Neural progenitor cell (in vitro differentiated cells): Measurements from ENCODE around the gene PTPRN2. TPM values are rescaled to one million over a fixed set of nuclear protein-coding genes. Genes with fewer than 3 reads are reported as not detected.

Experiments used
- DNase-seq: peaks from one replicate; pipeline ENCODE4 v3.0.0-alpha.2; 2016; ENCODE audit warnings: low spot score
- H2AFZ ChIP-seq: fragments of 200-600 bp; sonication (generic); replicated peaks from 2 replicates; pipeline ENCODE4 v1.6.1; 2016; ENCODE audit warnings: antibody characterized with exemption
- H3F3A ChIP-seq: fragments of 200-600 bp; sonication (generic); 2 replicates; pipeline ENCODE4 v1.6.1; 2016; ENCODE audit warnings: antibody characterized with exemption, low read depth
- H3K27ac ChIP-seq: fragments of 200-600 bp; sonication (generic); 2 replicates; pipeline ENCODE4 v1.5.1; 2016; ENCODE audit warnings: mild to moderate bottlenecking
- H3K27me3 ChIP-seq: fragments of 200-600 bp; sonication (generic); 2 replicates; pipeline ENCODE4 v1.6.1; 2016; ENCODE audit warnings: mild to moderate bottlenecking, moderate library complexity
- H3K36me3 ChIP-seq: fragments of 200-600 bp; sonication (generic); 2 replicates; pipeline ENCODE4 v1.5.1; 2016
- H3K4me1 ChIP-seq: fragments of 200-600 bp; sonication (generic); 2 replicates; pipeline ENCODE4 v1.6.1; 2016; ENCODE audit warnings: mixed run types
- H3K4me2 ChIP-seq: fragments of 200-600 bp; sonication (generic); 2 replicates; pipeline ENCODE4 v1.6.1; 2016
- H3K4me3 ChIP-seq: fragments of 200-600 bp; sonication (generic); 2 replicates; pipeline ENCODE4 v1.5.1; 2016
- H3K79me2 ChIP-seq: fragments of 200-600 bp; sonication (generic); 2 replicates; pipeline ENCODE4 v1.6.1; 2016; ENCODE audit warnings: low read depth
- H3K9ac ChIP-seq: fragments of 200-600 bp; sonication (generic); 2 replicates; pipeline ENCODE4 v1.6.1; 2016
- H3K9me3 ChIP-seq: fragments of 200-600 bp; sonication (generic); 2 replicates; pipeline ENCODE4 v1.5.1; 2016; ENCODE audit warnings: low read depth
- H4K20me1 ChIP-seq: fragments of 200-600 bp; sonication (generic); 2 replicates; pipeline ENCODE4 v1.6.1; 2016; ENCODE audit warnings: low read depth
- H3K27ac Mint-ChIP-seq: 3 replicates; pipeline ENCODE4 v1.8.0; 2021; ENCODE audit warnings: mixed read lengths
- H3K27me3 Mint-ChIP-seq: 2 replicates; pipeline ENCODE4 v1.8.0; 2022; ENCODE audit warnings: low read depth, mild to moderate bottlenecking, inconsistent platforms, moderate library complexity, mixed read lengths; ENCODE audit not compliant: insufficient read depth
- H3K36me3 Mint-ChIP-seq: 3 replicates; pipeline ENCODE4 v1.8.0; 2021; ENCODE audit warnings: mixed read lengths
- H3K4me1 Mint-ChIP-seq: 3 replicates; pipeline ENCODE4 v1.8.0; 2021; ENCODE audit warnings: mixed read lengths
- H3K4me3 Mint-ChIP-seq: 3 replicates; pipeline ENCODE4 v1.8.0; 2021; ENCODE audit warnings: mild to moderate bottlenecking, moderate library complexity, mixed read lengths
- H3K9me3 Mint-ChIP-seq: 3 replicates; pipeline ENCODE4 v1.8.0; 2020; ENCODE audit warnings: mixed read lengths
- CTCF ChIP-seq: fragments of 200-600 bp; sonication (generic); IDR thresholded peaks from 2 replicates; pipeline ENCODE4 v1.5.1; 2017; ENCODE audit warnings: antibody characterized with exemption, mild to moderate bottlenecking
- EZH2 ChIP-seq: fragments of 200-600 bp; sonication (generic); IDR thresholded peaks from 2 replicates; pipeline ENCODE4 v1.6.1; 2017; ENCODE audit warnings: antibody characterized with exemption, mild to moderate bottlenecking, moderate library complexity
- EZH2phosphoT487 ChIP-seq: fragments of 200-600 bp; sonication (generic); IDR thresholded peaks from 2 replicates; pipeline ENCODE4 v1.6.1; 2017; ENCODE audit warnings: antibody characterized with exemption
- total RNA-seq: library from RNA; depleted of rRNA; stranded (reverse); fragments of >200 nt; gene quantifications from 2 replicates; pipeline ENCODE4 v1.2.3, GENCODE V29; 2015; ENCODE audit warnings: low replicate concordance

Gene PTPRN2
- total RNA-seq, 1 donor from 2014 or later, result 3.0 TPM

DNA sequence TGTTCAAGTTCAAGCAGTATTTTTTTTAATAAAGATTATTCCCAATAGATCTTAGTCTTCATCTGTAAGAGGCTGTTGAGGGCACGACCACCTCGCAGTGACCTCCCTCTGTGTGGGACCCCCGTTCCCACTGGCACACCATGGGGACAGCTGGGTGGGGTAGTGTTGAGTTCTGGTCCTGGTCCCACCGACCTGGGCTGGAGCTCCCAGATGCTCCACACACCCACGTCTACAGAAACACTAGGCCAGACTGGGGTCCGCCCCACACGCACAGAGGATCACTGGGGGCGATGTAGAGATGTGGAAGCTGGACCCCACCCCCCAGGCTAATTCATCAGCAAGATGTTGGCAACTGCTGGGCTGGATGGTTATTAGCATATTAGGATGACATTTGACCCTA lies 623.6 kb downstream of the PTPRN2 start:
- no peaks in the 10 kb centered on the region for H3K4me1 Mint-ChIP-seq

DNA sequence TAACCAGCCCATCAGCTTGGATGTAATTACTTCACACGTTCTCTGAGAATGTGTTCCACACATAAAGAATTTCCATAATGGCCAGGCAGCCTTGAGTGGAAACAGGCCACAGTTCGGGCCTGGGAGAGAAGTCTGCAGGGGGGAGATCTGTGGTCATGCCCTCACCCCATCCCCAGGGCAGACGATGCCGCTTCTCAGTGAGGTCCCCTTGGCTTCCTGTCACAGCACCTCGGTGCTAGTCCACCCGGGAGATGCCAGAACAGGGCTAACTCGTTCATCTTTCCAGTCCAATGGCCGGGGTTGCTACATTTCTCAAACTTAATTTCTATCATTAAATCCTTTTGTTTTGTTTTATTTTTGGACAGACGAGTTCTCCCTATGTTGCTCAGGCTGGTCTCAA lies 624.1 kb downstream of the PTPRN2 start:
- H3K4me1 ChIP-seq, result peaks cover 4% of the 10 kb centered on the region
- no peak for DNase-seq
- no peaks in the 10 kb centered on the region for H4K20me1 ChIP-seq
- H3K36me3 ChIP-seq, result no peaks in the 10 kb centered on the region
- H3K9me3 ChIP-seq, result peaks cover 6% of the 10 kb centered on the region
- no peaks in the 10 kb centered on the region for H3K27me3 Mint-ChIP-seq
- no peaks in the 10 kb centered on the region for H3F3A ChIP-seq
- no peaks in the 10 kb centered on the region for H3K79me2 ChIP-seq
- TF ChIP-seq EZH2, result no peak
- no peak for TF ChIP-seq CTCF
- no peak for TF ChIP-seq EZH2phosphoT487
- H3K27ac ChIP-seq, result no peak overlapping the region
- H3K36me3 Mint-ChIP-seq, result no peaks in the 10 kb centered on the region
- no peak overlapping the region for H3K27ac Mint-ChIP-seq
- no peaks in the 10 kb centered on the region for H3K4me1 Mint-ChIP-seq
- no peak overlapping the region for H2AFZ ChIP-seq
- H3K9me3 Mint-ChIP-seq, result peaks cover 6% of the 10 kb centered on the region
- no peak overlapping the region for H3K4me3 ChIP-seq
- peaks cover 22% of the 10 kb centered on the region for H3K27me3 ChIP-seq
- H3K4me3 Mint-ChIP-seq, result no peak overlapping the region
- no peak overlapping the region for H3K9ac ChIP-seq
- no peak overlapping the region for H3K4me2 ChIP-seq

More for the DNA sequence above, 623.6 kb downstream of the PTPRN2 start:
- Histone ChIP-seq H3K4me1 (peaks cover 4% of the 10 kb centered on the region), H4K20me1 (no peaks in the 10 kb centered on the region), H2AFZ (no peak overlapping the region), H3K4me3 (no peak overlapping the region), H3K27ac (no peak overlapping the region), H3K27me3 (peaks cover 22% of the 10 kb centered on the region), H3K4me2 (no peak overlapping the region), H3K79me2 (no peaks in the 10 kb centered on the region), H3K9me3 (peaks cover 1% of the 10 kb centered on the region), H3K9ac (no peak overlapping the region), H3K36me3 (no peaks in the 10 kb centered on the region), H3F3A (no peaks in the 10 kb centered on the region)
- no peak overlapping the region for H3K27ac Mint-ChIP-seq
- no peaks in the 10 kb centered on the region for H3K27me3 Mint-ChIP-seq
- no peak overlapping the region for H3K4me3 Mint-ChIP-seq
- peaks cover 4% of the 10 kb centered on the region for H3K9me3 Mint-ChIP-seq
- no peak for TF ChIP-seq EZH2
- no peak for TF ChIP-seq EZH2phosphoT487
- TF ChIP-seq CTCF, result no peak
- no peak for DNase-seq
- H3K36me3 Mint-ChIP-seq, result no peaks in the 10 kb centered on the region

- no peak overlapping the region for H3K9ac ChIP-seq
- no peak overlapping the region for H2AFZ ChIP-seq
These were observed 624.9 kb downstream of the PTPRN2 start for GRCh38 chr7:157962458-157963306.

More at GRCh38 chr7:157962458-157963306, 624.9 kb downstream of the PTPRN2 start:
- Mint-ChIP-seq H3K36me3 (no peaks in the 10 kb centered on the region), H3K4me3 (no peak overlapping the region), H3K27ac (no peak overlapping the region), H3K4me1 (no peaks in the 10 kb centered on the region), H3K9me3 (peaks cover 6% of the 10 kb centered on the region), H3K27me3 (no peaks in the 10 kb centered on the region)
- H3K79me2 ChIP-seq, result no peaks in the 10 kb centered on the region
- TF ChIP-seq CTCF, result no peak
- TF ChIP-seq EZH2phosphoT487, result no peak
- TF ChIP-seq EZH2, result no peak
- H3K4me3 ChIP-seq, result no peak overlapping the region
- no peaks in the 10 kb centered on the region for H3K36me3 ChIP-seq
- H3K27ac ChIP-seq, result no peak overlapping the region
- DNase-seq, result no peak
- peaks cover 4% of the 10 kb centered on the region for H3K4me1 ChIP-seq
- peaks cover 12% of the 10 kb centered on the region for H3K9me3 ChIP-seq
- H3K4me2 ChIP-seq, result no peak overlapping the region
- no peaks in the 10 kb centered on the region for H4K20me1 ChIP-seq
- H3F3A ChIP-seq, result peaks cover 3% of the 10 kb centered on the region
- peaks cover 22% of the 10 kb centered on the region for H3K27me3 ChIP-seq
